Uterus (tissue), 2 donors: ENCODE results near the gene TNNI2.

ENCODE experiments used
- POLR2A ChIP-seq, 2 donors: fragments of 450-650 bp; IDR thresholded peaks; one replicate each; pipeline ENCODE4 v1.6.1; 2016; ENCODE audit warnings: antibody characterized with exemption in 2 of 2, mild to moderate bottlenecking in 1 of 2, moderate library complexity in 1 of 2
- TF ChIP-seq, protein P1 (sequence below), 4 experiments: fragments of 200-600 bp in 2 of 4; fragments of 450-650 bp in 2 of 4; sonication (generic) in 2 of 4; IDR thresholded peaks; one replicate each; pipeline ENCODE4 v1.5.1; 2016 to 2019; ENCODE audit warnings: antibody characterized with exemption in 4 of 4, mild to moderate bottlenecking in 2 of 4, moderate library complexity in 1 of 4

DNA sequence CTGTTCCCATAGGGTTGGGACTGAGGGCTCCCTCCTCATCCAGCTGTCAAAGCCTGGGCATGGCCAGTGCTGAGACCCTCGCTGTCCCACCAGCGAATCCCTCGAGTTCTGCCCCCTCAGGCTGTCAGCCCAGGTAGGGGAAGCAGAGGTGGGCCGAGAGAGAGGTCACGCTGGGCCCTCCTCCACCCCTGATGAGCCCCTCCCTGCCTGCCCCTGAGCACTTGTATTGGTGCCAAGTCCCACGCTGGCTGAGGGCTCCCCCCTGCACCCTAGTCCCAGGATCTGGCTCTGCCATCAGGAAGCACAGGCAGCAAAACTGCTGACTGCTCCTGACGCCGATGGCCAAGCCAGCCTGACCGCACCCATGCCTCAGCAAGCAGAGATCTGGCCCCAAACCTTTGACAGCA lies 49.6 kb downstream of the TNNI2 start:
- TF ChIP-seq, protein P1, sequence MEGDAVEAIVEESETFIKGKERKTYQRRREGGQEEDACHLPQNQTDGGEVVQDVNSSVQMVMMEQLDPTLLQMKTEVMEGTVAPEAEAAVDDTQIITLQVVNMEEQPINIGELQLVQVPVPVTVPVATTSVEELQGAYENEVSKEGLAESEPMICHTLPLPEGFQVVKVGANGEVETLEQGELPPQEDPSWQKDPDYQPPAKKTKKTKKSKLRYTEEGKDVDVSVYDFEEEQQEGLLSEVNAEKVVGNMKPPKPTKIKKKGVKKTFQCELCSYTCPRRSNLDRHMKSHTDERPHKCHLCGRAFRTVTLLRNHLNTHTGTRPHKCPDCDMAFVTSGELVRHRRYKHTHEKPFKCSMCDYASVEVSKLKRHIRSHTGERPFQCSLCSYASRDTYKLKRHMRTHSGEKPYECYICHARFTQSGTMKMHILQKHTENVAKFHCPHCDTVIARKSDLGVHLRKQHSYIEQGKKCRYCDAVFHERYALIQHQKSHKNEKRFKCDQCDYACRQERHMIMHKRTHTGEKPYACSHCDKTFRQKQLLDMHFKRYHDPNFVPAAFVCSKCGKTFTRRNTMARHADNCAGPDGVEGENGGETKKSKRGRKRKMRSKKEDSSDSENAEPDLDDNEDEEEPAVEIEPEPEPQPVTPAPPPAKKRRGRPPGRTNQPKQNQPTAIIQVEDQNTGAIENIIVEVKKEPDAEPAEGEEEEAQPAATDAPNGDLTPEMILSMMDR (IDR thresholded peaks at IDR 0.05) = no peak
- no peak for TF ChIP-seq POLR2A (IDR thresholded peaks at IDR 0.05)
